ENCODE results near the gene FAM20A. TPM values are rescaled to one million over a fixed set of nuclear protein-coding genes. Genes with fewer than 3 reads are reported as not detected.

The FAM20A gene
- total RNA-seq, 1 donor from 2014 or later: 15.6 TPM

- DNase-seq (ENCODE audit: low spot score, unreplicated experiment): no peak
Observed at GRCh38 chr17:68589086-68589485, 12.1 kb downstream of the FAM20A start.

GRCh38 chr17:68588362-68588761 is 12.8 kb downstream of the FAM20A start:
- no peak overlapping the region for H3K27ac Mint-ChIP-seq
- peaks cover 18% of the 10 kb centered on the region for H3K4me1 Mint-ChIP-seq (ENCODE audit: low read depth)
- no peak overlapping the region for H3K4me3 Mint-ChIP-seq (ENCODE audit: low read depth)
- peaks cover 15% of the 10 kb centered on the region for H3K36me3 Mint-ChIP-seq (ENCODE audit: insufficient read depth)
- H3K27me3 Mint-ChIP-seq: no peaks in the 10 kb centered on the region
- peaks cover 7% of the 10 kb centered on the region for H3K9me3 Mint-ChIP-seq (ENCODE audit: low read depth)
- no peak for TF ChIP-seq CTCF (IDR thresholded peaks at IDR 0.05; ENCODE audit: unreplicated experiment)
- DNase-seq (ENCODE audit: low spot score, unreplicated experiment): no peak

More at GRCh38 chr17:68589086-68589485, 12.1 kb downstream of the FAM20A start:
- no peak overlapping the region for H3K27ac Mint-ChIP-seq
- peaks cover 17% of the 10 kb centered on the region for H3K4me1 Mint-ChIP-seq (ENCODE audit: low read depth)
- no peaks in the 10 kb centered on the region for H3K27me3 Mint-ChIP-seq
- TF ChIP-seq CTCF (IDR thresholded peaks at IDR 0.05; ENCODE audit: unreplicated experiment): no peak
- H3K36me3 Mint-ChIP-seq (ENCODE audit: insufficient read depth): peaks cover 15% of the 10 kb centered on the region
- peaks cover 7% of the 10 kb centered on the region for H3K9me3 Mint-ChIP-seq (ENCODE audit: low read depth)
- H3K4me3 Mint-ChIP-seq (ENCODE audit: low read depth): no peak overlapping the region

- Mint-ChIP-seq H3K36me3 (ENCODE audit: insufficient read depth) (peaks cover 14% of the 10 kb centered on the region), H3K9me3 (ENCODE audit: low read depth) (peaks cover 7% of the 10 kb centered on the region), H3K4me1 (ENCODE audit: low read depth) (peaks cover 21% of the 10 kb centered on the region), H3K27me3 (no peaks in the 10 kb centered on the region), H3K4me3 (ENCODE audit: low read depth) (no peak overlapping the region), H3K27ac (no peak overlapping the region)
- DNase-seq (ENCODE audit: low spot score, unreplicated experiment): no peak
- no peak for TF ChIP-seq CTCF (IDR thresholded peaks at IDR 0.05; ENCODE audit: unreplicated experiment)
Observed at GRCh38 chr17:68587847-68588246, 13.3 kb downstream of the FAM20A start.

- Mint-ChIP-seq H3K9me3 (ENCODE audit: low read depth) (peaks cover 7% of the 10 kb centered on the region), H3K27me3 (no peaks in the 10 kb centered on the region), H3K36me3 (ENCODE audit: insufficient read depth) (peaks cover 14% of the 10 kb centered on the region), H3K4me3 (ENCODE audit: low read depth) (no peak overlapping the region), H3K27ac (no peak overlapping the region), H3K4me1 (ENCODE audit: low read depth) (peaks cover 27% of the 10 kb centered on the region)
- DNase-seq (ENCODE audit: low spot score, unreplicated experiment): no peak
- TF ChIP-seq CTCF (IDR thresholded peaks at IDR 0.05; ENCODE audit: unreplicated experiment): no peak
Observed at GRCh38 chr17:68587026-68587425, 14.1 kb downstream of the FAM20A start.

GRCh38 chr17:68585643-68586042 is 15.5 kb downstream of the FAM20A start:
- H3K27me3 Mint-ChIP-seq: no peaks in the 10 kb centered on the region
- peaks cover 7% of the 10 kb centered on the region for H3K9me3 Mint-ChIP-seq (ENCODE audit: low read depth)
- no peak for DNase-seq (ENCODE audit: low spot score, unreplicated experiment)
- TF ChIP-seq CTCF (IDR thresholded peaks at IDR 0.05; ENCODE audit: unreplicated experiment): no peak
- H3K36me3 Mint-ChIP-seq (ENCODE audit: insufficient read depth): peaks cover 10% of the 10 kb centered on the region
- H3K27ac Mint-ChIP-seq: peak overlapping the region; percentile 45
- peaks cover 33% of the 10 kb centered on the region for H3K4me1 Mint-ChIP-seq (ENCODE audit: low read depth)
- no peak overlapping the region for H3K4me3 Mint-ChIP-seq (ENCODE audit: low read depth)

Data from progenitor cell of endocrine pancreas (in vitro differentiated cells).